Measurements from ENCODE around the gene FHIP1B.

Gene FHIP1B

GRCh38 chr11:6209801-6210200, 24.6 kb downstream of the FHIP1B start:
- in situ Hi-C loops (cut with MboI; ENCODE audit: low sequenced_read_pairs, unreplicated experiment): no loop called here
- TF ChIP-seq CTCF (IDR thresholded peaks at IDR 0.05; ENCODE audit: borderline replicate concordance, control extremely low read depth, extremely low read depth, insufficient read depth, missing control alignments): no peak
- DNase-seq (ENCODE audit: low spot score): no peak

DNA sequence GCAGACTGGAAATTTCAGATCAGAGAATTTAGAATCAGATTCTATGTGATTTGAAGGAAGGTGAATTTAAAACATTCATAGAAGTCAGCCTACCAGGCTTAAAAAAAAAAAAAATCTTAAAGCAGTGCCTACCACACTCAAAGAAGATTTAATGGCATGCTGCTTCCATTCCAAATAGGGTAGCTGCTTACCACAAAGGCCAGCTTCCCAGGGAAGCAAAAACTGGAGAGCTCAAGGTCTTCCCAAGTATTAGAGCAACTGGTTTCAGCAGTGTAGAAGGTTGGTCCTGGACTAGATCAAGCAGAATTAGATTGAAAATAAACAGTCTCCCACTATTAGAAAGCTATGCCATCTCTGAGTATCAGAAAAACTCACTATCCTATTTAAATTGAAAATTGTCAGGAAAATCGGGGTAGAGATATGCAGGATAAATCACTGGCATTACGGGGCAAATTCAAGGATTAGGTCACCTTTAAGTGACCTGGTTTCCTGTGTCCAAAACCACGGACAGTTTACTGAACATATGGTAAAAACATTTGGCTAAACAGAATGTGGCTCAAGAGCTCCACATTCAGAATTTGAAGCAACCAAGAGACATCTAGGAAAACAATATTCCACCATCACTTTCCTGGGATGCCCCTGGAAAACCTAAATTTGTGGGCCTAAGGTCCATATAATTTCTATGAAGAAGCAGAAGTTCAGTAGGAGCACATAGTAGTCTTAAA, 27.8 kb downstream of the FHIP1B start:
- no peak for DNase-seq (ENCODE audit: low spot score)
- in situ Hi-C loops (cut with MboI; ENCODE audit: low sequenced_read_pairs, unreplicated experiment): no loop called here
- TF ChIP-seq CTCF (IDR thresholded peaks at IDR 0.05; ENCODE audit: borderline replicate concordance, control extremely low read depth, extremely low read depth, insufficient read depth, missing control alignments): no peak

DNA sequence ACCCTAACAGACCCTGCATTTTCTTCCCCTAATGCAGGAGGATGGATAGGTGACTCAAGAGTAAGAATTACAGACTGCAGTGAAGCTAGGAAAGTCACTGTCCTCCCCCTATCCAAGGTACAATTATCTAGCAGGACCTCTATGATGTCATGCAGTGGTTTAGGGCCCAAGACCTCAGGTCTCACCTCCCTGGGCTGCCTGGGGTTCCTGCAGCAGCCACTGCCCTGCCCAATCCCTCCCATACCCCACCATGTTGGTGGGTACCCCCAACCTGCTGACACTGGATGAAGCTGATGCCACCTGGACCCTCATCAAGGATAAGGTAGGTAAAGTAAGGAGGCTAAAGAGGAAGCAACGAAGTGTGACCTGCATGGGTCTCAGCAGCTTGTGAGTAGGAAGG, 29.1 kb downstream of the FHIP1B start, which contains the start of gene C11orf42:
Gene C11orf42 (plus strand): TSS at position 192 of the 400 bp plus-strand sequence. CDS start 59 bp downstream, at position 251.
- no peak for TF ChIP-seq CTCF (IDR thresholded peaks at IDR 0.05; ENCODE audit: borderline replicate concordance, control extremely low read depth, extremely low read depth, insufficient read depth, missing control alignments)
- in situ Hi-C loops (cut with MboI; ENCODE audit: low sequenced_read_pairs, unreplicated experiment): no loop called here
- DNase-seq (ENCODE audit: low spot score): no peak

GRCh38 chr11:6204706-6205105, 29.7 kb downstream of the FHIP1B start:
- in situ Hi-C loops (cut with MboI; ENCODE audit: low sequenced_read_pairs, unreplicated experiment): no loop called here
- no peak for DNase-seq (ENCODE audit: low spot score)
- TF ChIP-seq CTCF (IDR thresholded peaks at IDR 0.05; ENCODE audit: borderline replicate concordance, control extremely low read depth, extremely low read depth, insufficient read depth, missing control alignments): no peak

DNA sequence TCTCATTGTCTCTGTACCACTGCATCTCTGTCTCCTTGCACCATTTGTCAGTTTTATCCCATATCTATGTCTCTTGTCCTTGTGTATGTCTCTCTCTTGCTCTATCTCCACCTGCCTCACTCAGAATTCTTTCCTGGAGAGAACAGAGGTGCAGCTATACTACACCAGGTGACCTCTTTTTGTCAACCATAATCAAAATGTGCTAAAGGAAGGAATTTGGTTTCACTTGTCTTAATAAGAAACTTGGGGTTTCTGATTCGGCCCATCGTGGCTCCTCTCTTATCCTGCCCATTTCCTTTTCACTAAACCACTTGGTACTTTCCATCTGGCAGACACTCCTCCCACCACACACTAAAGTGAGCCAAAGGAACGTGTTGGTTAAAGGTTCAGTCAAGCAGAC, 31.1 kb downstream of the FHIP1B start:
- no peak for DNase-seq (ENCODE audit: low spot score)
- in situ Hi-C loops (cut with MboI; ENCODE audit: low sequenced_read_pairs, unreplicated experiment): no loop called here
- no peak for TF ChIP-seq CTCF (IDR thresholded peaks at IDR 0.05; ENCODE audit: borderline replicate concordance, control extremely low read depth, extremely low read depth, insufficient read depth, missing control alignments)

DNA sequence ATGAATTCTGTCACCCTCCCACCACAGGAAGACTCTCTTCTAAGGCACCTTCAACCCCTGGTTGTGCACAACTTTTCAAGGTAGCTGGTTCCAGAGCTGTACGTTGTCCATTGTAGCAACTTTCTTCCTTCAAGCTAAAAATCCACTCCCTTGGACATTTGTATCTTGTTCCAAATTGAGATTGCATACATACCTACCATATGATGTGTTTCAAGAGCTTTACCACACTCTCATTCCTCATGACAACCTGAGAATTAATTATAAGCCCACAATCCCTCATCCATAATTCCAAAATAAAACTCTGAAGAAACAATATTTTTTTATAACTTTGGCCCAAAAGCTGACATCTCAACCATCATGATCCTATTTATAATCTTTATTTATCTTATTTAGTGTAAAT, 32.4 kb downstream of the FHIP1B start:
- no peak for DNase-seq (ENCODE audit: low spot score)

More for the DNA sequence above, 32.4 kb downstream of the FHIP1B start:
- in situ Hi-C loops (cut with MboI; ENCODE audit: low sequenced_read_pairs, unreplicated experiment): no loop called here
- TF ChIP-seq CTCF (IDR thresholded peaks at IDR 0.05; ENCODE audit: borderline replicate concordance, control extremely low read depth, extremely low read depth, insufficient read depth, missing control alignments): no peak

All from GM13976 (cell line).